K562 (cell line): Measurements from ENCODE around the gene NCOA1. TPM values are rescaled to one million over a fixed set of nuclear protein-coding genes. Genes with fewer than 3 reads are reported as not detected.

Experiments used
- ATAC-seq: fragments of 200-7000 bp; cut with Tn5 transposase; 3 replicates; pipeline ENCODE4 v1.9.1; 2020; ENCODE audit warnings: moderate library complexity
- BruUV-seq: library from RNA; stranded (reverse); fragments of 400-500 nt; replicated peaks from 2 replicates; lab custom pipeline; 2021; lab: Mats Ljungman, UMichigan
- CTCF ChIA-PET: fragments of 300-600 bp; formaldehyde crosslinking; extraction: SDS; loops from one replicate; lab custom pipeline; 2021; ENCODE audit warnings: low intra/inter-chr PET ratio; lab: Yijun Ruan, JAX
- POLR2A ChIA-PET: fragments of 300-600, 350-650 bp; sonication (Branson Sonifier 250); formaldehyde crosslinking; extraction: SDS; loops from one replicate; lab custom pipeline; 2021; ENCODE audit warnings: antibody characterized with exemption, inconsistent platforms; lab: Yijun Ruan, JAX
- DNase-seq, 4 experiments: peaks; one replicate each; pipeline versions ENCODE4 v3.0.0 to v3.0.0-alpha.2; 2011 to 2018; ENCODE audit warnings: low spot score in 3 of 4, mixed read lengths in 3 of 4; ENCODE audit errors: extremely low read depth in 1 of 4
- FAIRE-seq: peaks from 2 replicates; lab custom pipeline; 2011; peaks lifted over from hg19 to GRCh38; lab: Jason Lieb, UNC
- H2AFZ ChIP-seq: 2 replicates; pipeline ENCODE4 v1.6.0; 2011; ENCODE audit warnings: low read depth, low read length, control low read depth, inconsistent platforms
- H3K27ac ChIP-seq: fragments of 200-600 bp; 3 replicates; pipeline ENCODE4 v1.8.0; 2011; ENCODE audit warnings: low read depth, mild to moderate bottlenecking, control low read depth, inconsistent platforms, low read length, moderate library complexity, mixed read lengths; ENCODE audit errors: extremely low read depth
- H3K27me3 ChIP-seq, 2 experiments: fragments of 300-600 bp in 1 of 2; 2 replicates in 1 of 2; 3 replicates in 1 of 2; pipeline versions ENCODE4 v1.6.0 to v1.8.0; 2011; ENCODE audit warnings: inconsistent platforms in 2 of 2, low read length in 2 of 2, mild to moderate bottlenecking in 1 of 2, mixed read lengths in 1 of 2, moderate library complexity in 1 of 2; ENCODE audit not compliant: control insufficient read depth in 2 of 2, insufficient read depth in 2 of 2
- H3K36me3 ChIP-seq: fragments of 300-600 bp; 3 replicates; pipeline ENCODE4 v1.8.0; 2011; ENCODE audit warnings: mild to moderate bottlenecking, low read length, inconsistent platforms; ENCODE audit not compliant: control insufficient read depth, insufficient read depth
- H3K4me1 ChIP-seq, 2 experiments: fragments of 200-600 bp in 1 of 2; replicated peaks in 1 of 2; 2 replicates in 1 of 2; 3 replicates in 1 of 2; pipeline versions ENCODE4 v1.5.1 to v1.8.0; 2011; ENCODE audit warnings: inconsistent platforms in 2 of 2, low read length in 2 of 2, mild to moderate bottlenecking in 1 of 2, mixed read lengths in 1 of 2, moderate library complexity in 1 of 2; ENCODE audit not compliant: control insufficient read depth in 2 of 2, insufficient read depth in 2 of 2
- H3K4me2 ChIP-seq: 2 replicates; pipeline ENCODE4 v1.6.1; 2011; ENCODE audit warnings: low read length, control low read depth, inconsistent platforms, mixed read lengths; ENCODE audit not compliant: insufficient read depth
- H3K4me3 ChIP-seq: fragments of 200-600 bp; sonication (generic), shearing (Covaris generic); 2 replicates; pipeline ENCODE4 v1.5.1; 2016; ENCODE audit warnings: control low read depth, inconsistent platforms
- H3K79me2 ChIP-seq: fragments of 200-600 bp; 3 replicates; pipeline ENCODE4 v1.8.0; 2011; ENCODE audit warnings: low read length, inconsistent platforms; ENCODE audit not compliant: control insufficient read depth, insufficient read depth
- H3K9ac ChIP-seq, 2 experiments: 2 replicates each; pipeline versions ENCODE4 v1.6.0 to v1.6.1; 2011; ENCODE audit warnings: low read depth in 2 of 2, low read length in 2 of 2, control low read depth in 1 of 2, inconsistent platforms in 1 of 2, mild to moderate bottlenecking in 1 of 2, mixed read lengths in 1 of 2; ENCODE audit not compliant: insufficient read depth in 1 of 2
- H3K9me1 ChIP-seq: one replicate; pipeline ENCODE4 v1.6.0; 2011; ENCODE audit warnings: inconsistent platforms, mild to moderate bottlenecking, low read length, moderate library complexity; ENCODE audit not compliant: control insufficient read depth, insufficient read depth
- H3K9me3 ChIP-seq: replicated peaks from 2 replicates; pipeline ENCODE4 v1.5.1; 2011; ENCODE audit warnings: low read depth, low read length, inconsistent platforms; ENCODE audit not compliant: control insufficient read depth, insufficient read depth
- H4K20me1 ChIP-seq: replicated peaks from 2 replicates; pipeline ENCODE4 v1.6.1; 2011; ENCODE audit warnings: low read length, inconsistent platforms, mixed read lengths; ENCODE audit not compliant: control insufficient read depth, insufficient read depth
- FUS ChIP-seq: fragments of 200-400 bp; formaldehyde crosslinking; optimal IDR thresholded peaks from 2 replicates; pipeline ENCODE3; 2017; ENCODE audit warnings: low read depth, low read length
- HMG20A ChIP-seq: fragments of 450-650 bp; formaldehyde crosslinking; conservative IDR thresholded peaks from 2 replicates; pipeline ENCODE4 v1.4.0; 2020; ENCODE audit warnings: mild to moderate bottlenecking, mixed read lengths
- ILF3 ChIP-seq: fragments of 450-650 bp; IDR thresholded peaks from 2 replicates; pipeline ENCODE4 v1.6.1; 2018; ENCODE audit warnings: antibody characterized with exemption, mild to moderate bottlenecking, moderate library complexity, borderline replicate concordance
- MAX ChIP-seq: sonication (generic); formaldehyde crosslinking; IDR thresholded peaks from 2 replicates; pipeline ENCODE4 v1.9.0; 2022; ENCODE audit warnings: mild to moderate bottlenecking, missing genetic modification reagents
- RBM17 ChIP-seq: fragments of 200-400 bp; formaldehyde crosslinking; IDR thresholded peaks from 2 replicates; pipeline ENCODE4 v1.6.1; 2017; ENCODE audit warnings: low read depth, mild to moderate bottlenecking, low read length, borderline replicate concordance
- SP1 ChIP-seq: sonication (generic); formaldehyde crosslinking; IDR thresholded peaks from 2 replicates; pipeline ENCODE4 v1.8.1; 2022; ENCODE audit warnings: mild to moderate bottlenecking, missing genetic modification reagents
- THRB ChIP-seq: fragments of 450-650 bp; formaldehyde crosslinking; conservative IDR thresholded peaks from 2 replicates; pipeline ENCODE4 v1.4.0; 2022; ENCODE audit warnings: mild to moderate bottlenecking, missing genetic modification characterization
- ZBTB33 ChIP-seq: sonication (generic); formaldehyde crosslinking; IDR thresholded peaks from 2 replicates; pipeline ENCODE4 v1.8.1; 2023; ENCODE audit warnings: mild to moderate bottlenecking, missing genetic modification reagents
- WGBS: fragments of 100-300 bp; shearing (Covaris generic); methylation state at CpG from one replicate; pipeline ENCODE4 v1.1.6; 2016; ENCODE audit warnings: low coverage, mixed read lengths; ENCODE audit not compliant: insufficient coverage; ENCODE audit errors: missing lambda C conversion rate; 5-methylcytosine and 5-hydroxymethylcytosine counted together
- in situ Hi-C: fragments of 300-500 bp; cut with MboI; formaldehyde crosslinking; loops from 4 replicates; pipeline ENCODE4 v1.15.0; 2018; ENCODE audit warnings: inconsistent platforms, mixed read lengths
- intact Hi-C: fragments of 100-400 bp; cut with micrococcal nuclease; formaldehyde crosslinking; loops from 2 replicates; pipeline ENCODE4 v1.14.2; 2022
- polyA plus RNA-seq, 8 experiments: library from polyadenylated mRNA; depleted of rRNA in 4 of 8; stranded (reverse) in 5 of 8; unstranded in 3 of 8; fragments of >200 nt; fragmentation: Nextera tagmentation in 2 of 8; fragmentation: Illumina TruSeq in 1 of 8; extraction: Ambion mirVana in 2 of 8; extraction: Trizol in 1 of 8; gene quantifications; 2 replicates each; pipeline versions ENCODE4 v1.2.1 to v1.2.3, GENCODE V29; 2011 to 2014; ENCODE audit warnings: inconsistent platforms in 1 of 8, missing spikeins in 1 of 8
- total RNA-seq, 7 experiments: library from RNA; depleted of rRNA in 6 of 7; stranded (reverse); fragments of >200 nt in 6 of 7; fragmentation: Illumina TruSeq in 2 of 7; extraction: Trizol in 2 of 7; gene quantifications; 2 replicates each; pipeline versions ENCODE4 v1.2.1 to v1.2.3, GENCODE V29; 2011 to 2021; ENCODE audit warnings: low replicate concordance in 1 of 7
- TF ChIP-seq, protein P1 (sequence below): fragments of 250-450 bp; sonication (Bioruptor Pico); IDR thresholded peaks from 2 replicates; pipeline ENCODE4 v1.8.0; 2021; ENCODE audit warnings: moderate library complexity, mild to moderate bottlenecking, inconsistent platforms

Gene NCOA1
- total and polyA plus RNA-seq, 9 of the 15 experiments (the other 6 are each of a cell fraction or from before 2014, with no cell fraction given) = 4.9 to 25.7 (median 17.0) TPM

DNA sequence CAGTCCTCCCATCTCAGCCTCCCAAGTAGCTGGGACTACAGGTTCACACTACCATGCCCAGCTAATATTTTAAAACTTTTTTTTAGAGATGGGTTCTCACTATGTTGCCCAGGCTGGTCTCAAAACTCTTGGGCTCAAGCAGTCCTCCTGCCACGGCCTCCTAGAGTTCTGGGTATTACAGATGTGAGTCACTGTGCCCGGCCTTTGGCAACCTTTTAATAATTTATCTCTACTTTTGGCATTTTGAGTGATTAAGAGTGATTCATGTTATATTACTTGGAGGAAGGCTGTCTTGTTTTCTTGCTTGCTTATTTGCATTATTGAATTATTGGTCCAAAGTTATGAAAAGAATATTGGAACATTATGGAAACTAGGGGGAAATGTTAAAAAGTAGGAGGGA is 24.3 kb downstream of the NCOA1 start:
- peaks cover 10 to 14% of the 10 kb centered on the region in 2 experiments; a peak in 3 of 5 replicates for H3K4me1 ChIP-seq
- no peak overlapping the region for H3K27ac ChIP-seq
- 71% methylated on average over 1 of the region's 2 CpGs for WGBS
- no peak overlapping the region for H3K4me3 ChIP-seq
- ChIA-PET POLR2A (interaction anchor here (0.9 to 2.4 kb wide), 2 partner anchors 9 to 20 kb away, joined by 3 to 13 read pairs; no protein-coding TSS in a partner anchor), CTCF (no interaction called here)
- no peak overlapping the region for H2AFZ ChIP-seq
- H3K4me2 ChIP-seq = no peak overlapping the region
- H3K9ac ChIP-seq = no peak overlapping the region
- FAIRE-seq = no peak
- H4K20me1 ChIP-seq = no peaks in the 10 kb centered on the region
- no peak for ATAC-seq
- H3K9me3 ChIP-seq = no peaks in the 10 kb centered on the region
- H3K9me1 ChIP-seq = no peaks in the 10 kb centered on the region
- intact Hi-C loops = no loop called here
- TF ChIP-seq ZBTB33 = 0 out of 2 replicates have a peak, but pooled peaks have one; percentile 20
- TF ChIP-seq MAX (CRISPR knock-in tag) = no peak
- H3K36me3 ChIP-seq = no peaks in the 10 kb centered on the region
- no peak for DNase-seq
- no TSS peak for BruUV-seq
- in situ Hi-C loops = no loop called here
- H3K27me3 ChIP-seq = no peaks in the 10 kb centered on the region
- H3K79me2 ChIP-seq = peaks cover 70% of the 10 kb centered on the region

DNA sequence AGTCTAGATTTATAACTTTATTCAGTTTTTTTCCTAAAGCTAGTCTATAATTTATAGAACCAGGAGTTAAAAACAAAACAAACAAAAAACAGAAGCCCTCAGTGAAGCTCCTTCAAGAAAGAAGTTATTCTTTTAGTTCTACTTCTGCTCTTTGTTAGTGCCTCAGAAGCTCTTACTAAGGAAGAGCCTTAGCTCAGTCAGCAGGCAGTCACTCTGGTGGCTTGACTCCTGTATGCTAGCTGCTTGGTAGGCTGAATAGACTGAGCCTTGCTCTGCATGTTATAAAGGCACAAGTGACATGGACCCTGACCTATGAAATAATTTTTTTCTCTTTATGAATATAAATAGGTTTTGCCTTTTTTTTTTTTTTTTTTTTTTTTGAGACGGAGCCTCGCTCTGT is 24.8 kb downstream of the NCOA1 start:
- no peaks in the 10 kb centered on the region for H3K9me3 ChIP-seq
- no peak for DNase-seq
- intact Hi-C loops (no loop called here), in situ Hi-C loops (no loop called here)
- no peak overlapping the region for H3K4me3 ChIP-seq
- no peak overlapping the region for H2AFZ ChIP-seq
- no peaks in the 10 kb centered on the region for H4K20me1 ChIP-seq
- no CpG with 5 or more reads among the region's 2 CpGs for WGBS
- ATAC-seq = peak; percentile 78
- no peak overlapping the region for H3K4me2 ChIP-seq
- ChIA-PET CTCF (no interaction called here), POLR2A (interaction anchor here (0.9 to 2.4 kb wide), 2 partner anchors 9 to 20 kb away, joined by 3 to 13 read pairs; no protein-coding TSS in a partner anchor)
- H3K9ac ChIP-seq = no peak overlapping the region
- peaks cover 10 to 14% of the 10 kb centered on the region in 2 experiments; a peak in 3 of 5 replicates for H3K4me1 ChIP-seq
- H3K9me1 ChIP-seq = no peaks in the 10 kb centered on the region
- no peaks in the 10 kb centered on the region for H3K27me3 ChIP-seq
- H3K27ac ChIP-seq = peak overlapping the region; percentile 15; the same call in 1 of the 3 replicates
- BruUV-seq = no TSS peak
- peaks cover 67% of the 10 kb centered on the region for H3K79me2 ChIP-seq
- FAIRE-seq = no peak
- H3K36me3 ChIP-seq = no peaks in the 10 kb centered on the region
- TF ChIP-seq FUS (no peak), ILF3 (no peak), HMG20A (no peak), RBM17 (no peak), SP1 (CRISPR knock-in tag) (no peak), THRB (CRISPR knock-in tag) (no peak)
- TF ChIP-seq, protein P1, sequence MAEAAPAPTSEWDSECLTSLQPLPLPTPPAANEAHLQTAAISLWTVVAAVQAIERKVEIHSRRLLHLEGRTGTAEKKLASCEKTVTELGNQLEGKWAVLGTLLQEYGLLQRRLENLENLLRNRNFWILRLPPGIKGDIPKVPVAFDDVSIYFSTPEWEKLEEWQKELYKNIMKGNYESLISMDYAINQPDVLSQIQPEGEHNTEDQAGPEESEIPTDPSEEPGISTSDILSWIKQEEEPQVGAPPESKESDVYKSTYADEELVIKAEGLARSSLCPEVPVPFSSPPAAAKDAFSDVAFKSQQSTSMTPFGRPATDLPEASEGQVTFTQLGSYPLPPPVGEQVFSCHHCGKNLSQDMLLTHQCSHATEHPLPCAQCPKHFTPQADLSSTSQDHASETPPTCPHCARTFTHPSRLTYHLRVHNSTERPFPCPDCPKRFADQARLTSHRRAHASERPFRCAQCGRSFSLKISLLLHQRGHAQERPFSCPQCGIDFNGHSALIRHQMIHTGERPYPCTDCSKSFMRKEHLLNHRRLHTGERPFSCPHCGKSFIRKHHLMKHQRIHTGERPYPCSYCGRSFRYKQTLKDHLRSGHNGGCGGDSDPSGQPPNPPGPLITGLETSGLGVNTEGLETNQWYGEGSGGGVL (CRISPR knock-in tag) = no peak
